ENCODE data around the gene CYP4F12. TPM values are rescaled to one million over a fixed set of nuclear protein-coding genes. Genes with fewer than 3 reads are reported as not detected.

The CYP4F12 gene
- total and polyA plus RNA-seq, 10 of the 15 experiments (the other 5 are each of a cell fraction or from before 2014, with no cell fraction given): 0.12 to 0.20 TPM; not detected in 8

GRCh38 chr19:15721268-15721667 lies 48.4 kb downstream of the CYP4F12 start:
- Histone ChIP-seq H2AFZ (ENCODE audit: control insufficient read depth, low read depth, low read length) (no peak overlapping the region), H3K27me3 (replicated peaks in 1 of 2; ENCODE audit: control insufficient read depth in 2 of 2, insufficient read depth in 2 of 2, low read length in 1 of 2) (no peaks in the 10 kb centered on the region; a peak in 1 of 4 replicates), H3K79me2 (ENCODE audit: control insufficient read depth, insufficient read depth, low read length) (no peaks in the 10 kb centered on the region), H3K36me3 (ENCODE audit: control insufficient read depth in 2 of 2, insufficient read depth in 2 of 2, low read length in 1 of 2) (no peaks in the 10 kb centered on the region), H3K4me3 (no peak overlapping the region), H3K27ac (ENCODE audit: control insufficient read depth, insufficient read depth) (no peak overlapping the region), H4K20me1 (ENCODE audit: control insufficient read depth, insufficient read depth) (no peaks in the 10 kb centered on the region), H3K9me3 (replicated peaks; ENCODE audit: control insufficient read depth, insufficient read depth, low read length) (no peaks in the 10 kb centered on the region), H3K9ac (ENCODE audit: control insufficient read depth, insufficient read depth, low read length) (no peak overlapping the region), H3K4me1 (ENCODE audit: control insufficient read depth, insufficient read depth, low read length) (no peaks in the 10 kb centered on the region), H3K4me2 (ENCODE audit: control insufficient read depth, insufficient read depth) (no peak overlapping the region)
- RAD21 ChIA-PET (ENCODE audit: unreplicated experiment): no interaction called here
- SMC1A ChIA-PET (ENCODE audit: uncharacterized antibody, unreplicated experiment): no interaction called here
- WGBS (ENCODE audit: insufficient coverage, insufficient replicate concordance, low lambda C conversion rate, missing lambda C conversion rate): 70% methylated on average over 1 of the region's 1 CpG
- CTCF ChIA-PET: no interaction called here
- in situ Hi-C loops (cut with MboI): no loop called here
- DNase-seq (ENCODE audit: low read depth, low spot score): no peak
- FAIRE-seq: no peak
- intact Hi-C loops (cut with micrococcal nuclease; ENCODE audit: unreplicated experiment): no loop called here
- POLR2A ChIA-PET: no interaction called here
- no peak for ATAC-seq
- no TSS peak for BruUV-seq (replicated peaks)
- no peak for TF ChIP-seq TAF1 (IDR thresholded peaks at IDR 0.05; ENCODE audit: borderline replicate concordance, low read depth, low read length)
- no peak for TF ChIP-seq IKZF2 (IDR thresholded peaks at IDR 0.05)
- TF ChIP-seq ZSCAN29 (IDR thresholded peaks at IDR 0.05): no peak
- TF ChIP-seq ZNF24 (IDR thresholded peaks at IDR 0.05): no peak
- no peak for TF ChIP-seq BHLHE40 (IDR thresholded peaks at IDR 0.05; ENCODE audit: borderline replicate concordance in 1 of 2, low read depth in 2 of 2, low read length in 1 of 2)
- TF ChIP-seq ZBTB4 (CRISPR knock-in tag; IDR thresholded peaks at IDR 0.05): no peak
- no peak for TF ChIP-seq PAX8 (IDR thresholded peaks at IDR 0.05)
- TF ChIP-seq FOXM1 (IDR thresholded peaks at IDR 0.05; ENCODE audit: low read depth, low read length): no peak
- TF ChIP-seq ZNF592 (IDR thresholded peaks at IDR 0.05): no peak
- TF ChIP-seq POLR2AphosphoS2 (IDR thresholded peaks at IDR 0.05; ENCODE audit: low read depth, low read length): no peak
- TF ChIP-seq E2F4 (IDR thresholded peaks at IDR 0.05; ENCODE audit: low read depth, low read length): no peak
- TF ChIP-seq CHD4 (IDR thresholded peaks at IDR 0.05): no peak
- no peak for TF ChIP-seq KDM1A (IDR thresholded peaks at IDR 0.05; ENCODE audit: borderline replicate concordance)
- TF ChIP-seq ZBTB33 (IDR thresholded peaks at IDR 0.05): no peak
- no peak for TF ChIP-seq SIX5 (IDR thresholded peaks at IDR 0.05; ENCODE audit: low read depth, low read length, severe bottlenecking)
- no peak for TF ChIP-seq TBL1XR1 (IDR thresholded peaks at IDR 0.05; ENCODE audit: low read depth, low read length)

Data from GM12878 (cell line).